ENCODE data around the gene DLG2. TPM values are rescaled to one million over a fixed set of nuclear protein-coding genes. Genes with fewer than 3 reads are reported as not detected.
"Not testable (repeated sequence)": the region's sequence is repeated elsewhere in the genome, so short reads cannot be mapped to it uniquely, and the experiment has no call there.

Gene DLG2
- total RNA-seq, 1 donor from 2014 or later: 5.1 TPM

GRCh38 chr11:84788220-84788619, 838.9 kb downstream of the DLG2 start:
- no peaks in the 10 kb centered on the region for H3K27me3 Mint-ChIP-seq (ENCODE audit: unreplicated experiment)
- H3K36me3 Mint-ChIP-seq (ENCODE audit: low read depth, unreplicated experiment): no peaks in the 10 kb centered on the region
- peaks cover 4% of the 10 kb centered on the region for H3K4me1 Mint-ChIP-seq (ENCODE audit: unreplicated experiment)
- TF ChIP-seq CTCF (IDR thresholded peaks at IDR 0.05; ENCODE audit: unreplicated experiment): no peak
- no peak for DNase-seq (ENCODE audit: low spot score)
- no peak overlapping the region for H3K27ac Mint-ChIP-seq (ENCODE audit: unreplicated experiment)
- no peaks in the 10 kb centered on the region for H3K9me3 Mint-ChIP-seq (ENCODE audit: unreplicated experiment)
- H3K4me3 Mint-ChIP-seq (ENCODE audit: unreplicated experiment): no peak overlapping the region

- not testable (repeated sequence) for H3K27ac Mint-ChIP-seq (ENCODE audit: unreplicated experiment); H3K4me1 Mint-ChIP-seq (ENCODE audit: unreplicated experiment); H3K9me3 Mint-ChIP-seq (ENCODE audit: unreplicated experiment); H3K27me3 Mint-ChIP-seq (ENCODE audit: unreplicated experiment); H3K4me3 Mint-ChIP-seq (ENCODE audit: unreplicated experiment); H3K36me3 Mint-ChIP-seq (ENCODE audit: low read depth, unreplicated experiment); DNase-seq (ENCODE audit: low spot score)
Observed at GRCh38 chr11:84784158-84784557, 843.0 kb downstream of the DLG2 start.

- Mint-ChIP-seq H3K4me3 (ENCODE audit: unreplicated experiment) (no peak overlapping the region), H3K27ac (ENCODE audit: unreplicated experiment) (no peak overlapping the region), H3K36me3 (ENCODE audit: low read depth, unreplicated experiment) (no peaks in the 10 kb centered on the region), H3K27me3 (ENCODE audit: unreplicated experiment) (no peaks in the 10 kb centered on the region), H3K9me3 (ENCODE audit: unreplicated experiment) (no peaks in the 10 kb centered on the region), H3K4me1 (ENCODE audit: unreplicated experiment) (peaks cover 6% of the 10 kb centered on the region)
- no peak for DNase-seq (ENCODE audit: low spot score)
- TF ChIP-seq CTCF (IDR thresholded peaks at IDR 0.05; ENCODE audit: unreplicated experiment): peak; percentile 45
Observed at GRCh38 chr11:84780689-84781293, 846.4 kb downstream of the DLG2 start.

GRCh38 chr11:84775503-84775902, 851.6 kb downstream of the DLG2 start:
- DNase-seq (ENCODE audit: low spot score): no peak
- no peak for TF ChIP-seq CTCF (IDR thresholded peaks at IDR 0.05; ENCODE audit: unreplicated experiment)
- Mint-ChIP-seq H3K27me3 (ENCODE audit: unreplicated experiment) (no peaks in the 10 kb centered on the region), H3K4me1 (ENCODE audit: unreplicated experiment) (peaks cover 6% of the 10 kb centered on the region), H3K27ac (ENCODE audit: unreplicated experiment) (no peak overlapping the region), H3K4me3 (ENCODE audit: unreplicated experiment) (no peak overlapping the region), H3K36me3 (ENCODE audit: low read depth, unreplicated experiment) (no peaks in the 10 kb centered on the region), H3K9me3 (ENCODE audit: unreplicated experiment) (no peaks in the 10 kb centered on the region)

- DNase-seq (ENCODE audit: low spot score): no peak
- Mint-ChIP-seq H3K4me1 (ENCODE audit: unreplicated experiment) (no peaks in the 10 kb centered on the region), H3K9me3 (ENCODE audit: unreplicated experiment) (no peaks in the 10 kb centered on the region), H3K36me3 (ENCODE audit: low read depth, unreplicated experiment) (no peaks in the 10 kb centered on the region), H3K27ac (ENCODE audit: unreplicated experiment) (no peak overlapping the region), H3K27me3 (ENCODE audit: unreplicated experiment) (peaks cover 1% of the 10 kb centered on the region), H3K4me3 (ENCODE audit: unreplicated experiment) (no peak overlapping the region)
- no peak for TF ChIP-seq CTCF (IDR thresholded peaks at IDR 0.05; ENCODE audit: unreplicated experiment)
Observed at GRCh38 chr11:84763931-84764330, 863.2 kb downstream of the DLG2 start.
